SK-N-SH (cell line): ENCODE results near the gene RPL27. TPM values are rescaled to one million over a fixed set of nuclear protein-coding genes. Genes with fewer than 3 reads are reported as not detected.

Source experiments
- CTCF ChIA-PET: fragments of 300-600, 350-600 bp; formaldehyde crosslinking; extraction: SDS; loops from one replicate; lab custom pipeline; 2021; lab: Yijun Ruan, JAX
- POLR2A ChIA-PET: fragments of 350-600 bp; sonication (Branson Sonifier 250); formaldehyde crosslinking; extraction: SDS; loops from one replicate; lab custom pipeline; 2020; ENCODE audit warnings: antibody characterized with exemption, inconsistent platforms; lab: Yijun Ruan, JAX
- DNase-seq: peaks from one replicate; pipeline ENCODE4 v3.0.0; 2012
- H2AFZ ChIP-seq: fragments of 200-600 bp; sonication (generic); 2 replicates; pipeline ENCODE4 v1.8.1; 2016; ENCODE audit warnings: antibody characterized with exemption, mild to moderate bottlenecking, low read depth
- H3F3A ChIP-seq: fragments of 200-600 bp; sonication (generic); replicated peaks from 2 replicates; pipeline ENCODE3; 2016; ENCODE audit warnings: antibody characterized with exemption, mild to moderate bottlenecking; ENCODE audit not compliant: insufficient read depth
- H3K27ac ChIP-seq, 2 experiments: fragments of 200-500 bp in 1 of 2; fragments of 200-600 bp in 1 of 2; sonication (Bioruptor generic) in 1 of 2; sonication (generic), shearing (Covaris generic) in 1 of 2; 2 replicates each; pipeline versions ENCODE4 v1.5.1 to v1.6.1; 2014 to 2016; ENCODE audit warnings: low read depth in 2 of 2, inconsistent platforms in 1 of 2, low read length in 1 of 2, mild to moderate bottlenecking in 1 of 2, mixed read lengths in 1 of 2
- H3K27me3 ChIP-seq: fragments of 200-600 bp; sonication (generic), shearing (Covaris generic); 2 replicates; pipeline ENCODE4 v1.6.1; 2016; ENCODE audit warnings: mixed run types; ENCODE audit not compliant: insufficient read depth
- H3K36me3 ChIP-seq, 2 experiments: fragments of 200-500 bp in 1 of 2; fragments of 200-600 bp in 1 of 2; sonication (Bioruptor generic) in 1 of 2; sonication (generic) in 1 of 2; replicated peaks in 1 of 2; 2 replicates each; pipeline versions ENCODE3 to v1.5.1; 2014 to 2016; ENCODE audit warnings: low read length in 1 of 2, mild to moderate bottlenecking in 1 of 2; ENCODE audit not compliant: insufficient read depth in 2 of 2, control insufficient read depth in 1 of 2
- H3K4me1 ChIP-seq, 2 experiments: fragments of 200-500 bp in 1 of 2; fragments of 200-600 bp in 1 of 2; sonication (Bioruptor generic) in 1 of 2; sonication (generic), shearing (Covaris generic) in 1 of 2; 2 replicates each; pipeline versions ENCODE4 v1.5.1 to v1.6.1; 2014 to 2016; ENCODE audit warnings: low read depth in 1 of 2, low read length in 1 of 2, mixed run types in 1 of 2; ENCODE audit not compliant: insufficient read depth in 2 of 2, control insufficient read depth in 1 of 2
- H3K4me2 ChIP-seq: fragments of 200-600 bp; sonication (generic), shearing (Covaris generic); 2 replicates; pipeline ENCODE4 v1.6.1; 2017; ENCODE audit warnings: mixed run types
- H3K4me3 ChIP-seq, 2 experiments: fragments of 200-500 bp in 1 of 2; fragments of 200-600 bp in 1 of 2; sonication (Bioruptor generic) in 1 of 2; sonication (generic), shearing (Covaris generic) in 1 of 2; 2 replicates each; pipeline versions ENCODE4 v1.5.1 to v1.8.1; 2014 to 2016; ENCODE audit warnings: low read depth in 2 of 2, inconsistent platforms in 1 of 2, low read length in 1 of 2, mild to moderate bottlenecking in 1 of 2, mixed read lengths in 1 of 2, moderate library complexity in 1 of 2
- H3K79me2 ChIP-seq: fragments of 200-600 bp; sonication (generic); 2 replicates; pipeline ENCODE4 v1.8.1; 2017; ENCODE audit warnings: mild to moderate bottlenecking; ENCODE audit not compliant: insufficient read depth
- H3K9ac ChIP-seq: fragments of 200-600 bp; sonication (generic); 2 replicates; pipeline ENCODE4 v1.6.1; 2017; ENCODE audit warnings: mixed run types
- H3K9me2 ChIP-seq: fragments of 200-600 bp; sonication (generic); 2 replicates; pipeline ENCODE4 v1.6.1; 2017; ENCODE audit warnings: mixed run types
- H3K9me3 ChIP-seq: fragments of 200-600 bp; sonication (generic); 2 replicates; pipeline ENCODE4 v1.6.1; 2017; ENCODE audit warnings: mixed run types, mild to moderate bottlenecking, moderate library complexity
- H4K20me1 ChIP-seq: fragments of 200-600 bp; sonication (generic); 2 replicates; pipeline ENCODE4 v1.6.1; 2017; ENCODE audit warnings: mild to moderate bottlenecking, mixed run types; ENCODE audit not compliant: insufficient read depth
- CHD2 ChIP-seq: fragments of 150-350 bp; IDR thresholded peaks from 2 replicates; pipeline ENCODE4 v1.6.1; 2018; ENCODE audit warnings: low read length; ENCODE audit not compliant: partially characterized antibody
- ELF1 ChIP-seq: IDR thresholded peaks from 2 replicates; pipeline ENCODE4 v1.4.0; 2012
- EZH2phosphoT487 ChIP-seq: fragments of 200-600 bp; sonication (generic); IDR thresholded peaks from 2 replicates; pipeline ENCODE4 v1.6.1; 2017; ENCODE audit warnings: low read depth, mixed run types, mild to moderate bottlenecking, antibody characterized with exemption, moderate library complexity, borderline replicate concordance
- FOXJ3 ChIP-seq: sonication (generic); formaldehyde crosslinking; IDR thresholded peaks from 2 replicates; pipeline ENCODE4 v1.5.1; 2020; ENCODE audit warnings: mild to moderate bottlenecking, missing genetic modification reagents
- POLR2AphosphoS5 ChIP-seq: IDR thresholded peaks from 2 replicates; pipeline ENCODE4 v1.6.1; 2012; ENCODE audit warnings: low read depth, low read length
- RAD21 ChIP-seq: IDR thresholded peaks from 2 replicates; pipeline ENCODE4 v1.6.1; 2012; ENCODE audit warnings: mild to moderate bottlenecking, low read length
- YY1 ChIP-seq: IDR thresholded peaks from 2 replicates; pipeline ENCODE4 v1.4.0; 2012; ENCODE audit warnings: low read depth, mild to moderate bottlenecking
- WGBS: methylation state at CpG from one replicate; pipeline ENCODE4 v1.1.6; 2017; ENCODE audit warnings: low lambda C conversion rate; 5-methylcytosine and 5-hydroxymethylcytosine counted together
- polyA plus RNA-seq, 3 experiments: library from polyadenylated mRNA; depleted of rRNA; stranded (reverse); fragments of >200 nt; gene quantifications; 2 replicates each; pipeline ENCODE4 v1.2.3, GENCODE V29; 2012
- TF ChIP-seq, protein P1 (sequence below): IDR thresholded peaks from 2 replicates; pipeline ENCODE4; 2012
- TF ChIP-seq, protein P2 (sequence below): IDR thresholded peaks from 2 replicates; pipeline ENCODE4 v1.4.0; 2012; ENCODE audit warnings: low read depth, borderline replicate concordance
- TF ChIP-seq, protein P3 (sequence below): IDR thresholded peaks from 2 replicates; pipeline ENCODE4 v1.4.0; 2012; ENCODE audit warnings: low read depth
- TF ChIP-seq, protein P4 (sequence below): fragments of 200-600 bp; sonication (generic); IDR thresholded peaks from 2 replicates; pipeline ENCODE4 v1.6.1; 2017; ENCODE audit warnings: antibody characterized with exemption, mild to moderate bottlenecking, moderate library complexity

The RPL27 gene
- polyA plus RNA-seq, 1 of the 3 experiments (the other 2 are of a cell fraction), result 6,383 TPM

DNA sequence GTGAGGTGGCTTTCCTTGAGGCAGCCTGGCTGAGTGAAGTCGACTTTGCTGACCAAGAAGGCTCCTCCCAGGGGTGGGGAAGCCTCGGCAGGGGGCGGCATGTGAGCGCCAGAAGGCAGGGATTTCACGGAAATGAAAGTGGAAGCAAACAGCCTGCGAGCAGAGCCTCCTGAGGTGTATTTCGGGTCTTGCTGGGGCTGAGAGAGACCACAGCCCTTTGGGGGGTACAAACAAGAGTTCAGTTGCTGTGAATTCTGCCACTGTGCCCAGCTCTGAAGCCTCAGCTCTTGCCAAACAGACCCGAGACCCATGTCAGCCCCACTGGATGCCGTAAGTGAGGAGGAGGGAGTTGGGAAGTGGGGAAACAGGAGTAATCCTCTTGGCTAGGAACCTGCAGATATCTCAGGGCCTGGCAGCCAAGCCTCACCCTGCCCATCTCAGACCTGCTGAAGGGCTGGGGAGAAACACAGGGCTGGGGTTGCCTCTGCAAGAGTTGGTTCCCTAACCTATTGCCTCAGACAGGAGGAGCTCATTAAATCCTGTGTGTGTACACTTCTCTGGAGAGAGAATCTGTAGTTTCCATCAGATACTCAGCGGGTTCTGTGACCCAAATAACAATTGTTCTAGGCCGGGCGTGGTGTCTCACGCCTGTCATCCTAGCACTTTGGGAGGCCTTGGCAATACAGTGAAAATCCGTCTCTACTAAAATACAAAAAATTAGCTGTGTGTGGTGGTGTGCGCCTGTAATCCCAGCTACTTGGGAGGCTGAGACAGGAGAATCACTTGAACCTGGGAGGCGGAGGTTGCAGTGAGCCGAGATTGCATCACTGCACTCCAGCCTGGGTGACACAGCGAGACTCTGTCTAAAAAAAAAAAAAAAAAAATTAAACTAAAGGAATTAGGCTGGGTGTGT is 8.7 kb downstream of the RPL27 start, which contains the start of gene IFI35:
Gene IFI35, plus strand, starts transcription at position 146 of the 913 bp plus-strand sequence. Its CDS starts 164 bp downstream, at position 310.
- H2AFZ ChIP-seq, result peak within 1 kb of the TSS; percentile 42; the same call in 1 of the 2 replicates
- peaks cover 14% of the 10 kb centered on the region; the same call in 1 of the 2 replicates for H4K20me1 ChIP-seq
- H3K4me2 ChIP-seq, result peak within 1 kb of the TSS; percentile 70
- CTCF ChIA-PET, result interaction anchor here (1.0 to 1.5 kb wide), 2 partner anchors 11 to 17 kb away, joined by 3 to 5 read pairs; no protein-coding TSS in a partner anchor
- peak within 1 kb of the TSS; percentile 35 to 61; a peak in 3 of 4 replicates for H3K27ac ChIP-seq
- TF ChIP-seq CHD2 (no peak), YY1 (no peak), FOXJ3 (CRISPR knock-in tag) (no peak), RAD21 (peak; percentile 25), POLR2AphosphoS5 (no peak), ELF1 (no peak), EZH2phosphoT487 (no peak)
- TF ChIP-seq, protein P1, sequence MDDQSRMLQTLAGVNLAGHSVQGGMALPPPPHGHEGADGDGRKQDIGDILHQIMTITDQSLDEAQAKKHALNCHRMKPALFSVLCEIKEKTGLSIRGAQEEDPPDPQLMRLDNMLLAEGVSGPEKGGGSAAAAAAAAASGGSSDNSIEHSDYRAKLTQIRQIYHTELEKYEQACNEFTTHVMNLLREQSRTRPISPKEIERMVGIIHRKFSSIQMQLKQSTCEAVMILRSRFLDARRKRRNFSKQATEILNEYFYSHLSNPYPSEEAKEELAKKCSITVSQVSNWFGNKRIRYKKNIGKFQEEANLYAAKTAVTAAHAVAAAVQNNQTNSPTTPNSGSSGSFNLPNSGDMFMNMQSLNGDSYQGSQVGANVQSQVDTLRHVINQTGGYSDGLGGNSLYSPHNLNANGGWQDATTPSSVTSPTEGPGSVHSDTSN, result no peak
- TF ChIP-seq, protein P2, sequence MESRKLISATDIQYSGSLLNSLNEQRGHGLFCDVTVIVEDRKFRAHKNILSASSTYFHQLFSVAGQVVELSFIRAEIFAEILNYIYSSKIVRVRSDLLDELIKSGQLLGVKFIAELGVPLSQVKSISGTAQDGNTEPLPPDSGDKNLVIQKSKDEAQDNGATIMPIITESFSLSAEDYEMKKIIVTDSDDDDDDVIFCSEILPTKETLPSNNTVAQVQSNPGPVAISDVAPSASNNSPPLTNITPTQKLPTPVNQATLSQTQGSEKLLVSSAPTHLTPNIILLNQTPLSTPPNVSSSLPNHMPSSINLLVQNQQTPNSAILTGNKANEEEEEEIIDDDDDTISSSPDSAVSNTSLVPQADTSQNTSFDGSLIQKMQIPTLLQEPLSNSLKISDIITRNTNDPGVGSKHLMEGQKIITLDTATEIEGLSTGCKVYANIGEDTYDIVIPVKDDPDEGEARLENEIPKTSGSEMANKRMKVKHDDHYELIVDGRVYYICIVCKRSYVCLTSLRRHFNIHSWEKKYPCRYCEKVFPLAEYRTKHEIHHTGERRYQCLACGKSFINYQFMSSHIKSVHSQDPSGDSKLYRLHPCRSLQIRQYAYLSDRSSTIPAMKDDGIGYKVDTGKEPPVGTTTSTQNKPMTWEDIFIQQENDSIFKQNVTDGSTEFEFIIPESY, result no peak
- TF ChIP-seq, protein P3, sequence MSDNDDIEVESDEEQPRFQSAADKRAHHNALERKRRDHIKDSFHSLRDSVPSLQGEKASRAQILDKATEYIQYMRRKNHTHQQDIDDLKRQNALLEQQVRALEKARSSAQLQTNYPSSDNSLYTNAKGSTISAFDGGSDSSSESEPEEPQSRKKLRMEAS, result peak; percentile 50; the same call in 1 of the 2 replicates
- TF ChIP-seq, protein P4, sequence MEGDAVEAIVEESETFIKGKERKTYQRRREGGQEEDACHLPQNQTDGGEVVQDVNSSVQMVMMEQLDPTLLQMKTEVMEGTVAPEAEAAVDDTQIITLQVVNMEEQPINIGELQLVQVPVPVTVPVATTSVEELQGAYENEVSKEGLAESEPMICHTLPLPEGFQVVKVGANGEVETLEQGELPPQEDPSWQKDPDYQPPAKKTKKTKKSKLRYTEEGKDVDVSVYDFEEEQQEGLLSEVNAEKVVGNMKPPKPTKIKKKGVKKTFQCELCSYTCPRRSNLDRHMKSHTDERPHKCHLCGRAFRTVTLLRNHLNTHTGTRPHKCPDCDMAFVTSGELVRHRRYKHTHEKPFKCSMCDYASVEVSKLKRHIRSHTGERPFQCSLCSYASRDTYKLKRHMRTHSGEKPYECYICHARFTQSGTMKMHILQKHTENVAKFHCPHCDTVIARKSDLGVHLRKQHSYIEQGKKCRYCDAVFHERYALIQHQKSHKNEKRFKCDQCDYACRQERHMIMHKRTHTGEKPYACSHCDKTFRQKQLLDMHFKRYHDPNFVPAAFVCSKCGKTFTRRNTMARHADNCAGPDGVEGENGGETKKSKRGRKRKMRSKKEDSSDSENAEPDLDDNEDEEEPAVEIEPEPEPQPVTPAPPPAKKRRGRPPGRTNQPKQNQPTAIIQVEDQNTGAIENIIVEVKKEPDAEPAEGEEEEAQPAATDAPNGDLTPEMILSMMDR, result peak; percentile 31
- TF ChIP-seq, all 33 proteins: peak for 3
- POLR2A ChIA-PET, result interaction anchor here (0.6 to 0.7 kb wide), 2 partner anchors 17 to 521 kb away, joined by 4 read pairs; no protein-coding TSS in a partner anchor
- H3K4me1 ChIP-seq, result no peaks in the 10 kb centered on the region
- H3K36me3 ChIP-seq, result peaks cover 15 to 19% of the 10 kb centered on the region in 2 experiments
- no peaks in the 10 kb centered on the region for H3K27me3 ChIP-seq
- H3K9me2 ChIP-seq, result no peaks in the 10 kb centered on the region
- DNase-seq, result no peak
- H3K4me3 ChIP-seq, result peak within 1 kb of the TSS; percentile 45 to 55
- H3K79me2 ChIP-seq, result peaks cover 5% of the 10 kb centered on the region; the same call in 1 of the 2 replicates
- peaks cover 47% of the 10 kb centered on the region for H3F3A ChIP-seq
- H3K9me3 ChIP-seq, result no peaks in the 10 kb centered on the region
- 59% methylated on average over 18 of the region's 18 CpGs for WGBS
- H3K9ac ChIP-seq, result peak within 1 kb of the TSS; percentile 51
